NOMO-1 treated with dmso at 0.1 percent for 144 hours (cell line): ENCODE data around the gene SNX21.
"Not testable (repeated sequence)": the region's sequence is repeated elsewhere in the genome, so short reads cannot be mapped to it uniquely, and the experiment has no call there.

ENCODE experiments used
- DNase-seq: peaks from one replicate; lab custom pipeline; 2025; ENCODE audit not compliant: unreplicated experiment; lab: John Stamatoyannopoulos, UW

SNX21 gene

GRCh38 chr20:45848969-45849582, 15.5 kb downstream of the SNX21 start:
- no peak for DNase-seq

DNA sequence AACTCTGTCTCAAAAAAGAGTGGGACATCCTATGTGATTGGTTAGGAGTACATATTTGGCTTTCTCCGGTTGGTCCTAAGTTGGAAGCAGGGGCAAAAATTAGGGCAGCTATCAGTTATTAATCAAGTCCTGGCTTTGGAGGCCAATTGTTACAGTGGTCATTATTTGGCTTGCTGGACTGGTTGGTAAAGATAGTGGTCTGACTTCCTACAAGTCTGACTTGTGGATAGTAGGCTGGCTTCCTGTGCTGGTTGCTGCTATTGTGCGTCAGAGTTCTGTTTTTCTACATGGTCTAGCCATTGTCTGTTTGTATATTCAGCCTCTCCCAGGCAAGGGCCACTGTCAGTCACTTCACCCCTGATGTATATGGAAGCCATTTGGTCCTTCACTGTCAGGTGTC, 16.6 kb downstream of the SNX21 start:
- no peak for DNase-seq

- no peak for DNase-seq
These were observed 17.3 kb downstream of the SNX21 start for GRCh38 chr20:45850926-45851325.

DNA sequence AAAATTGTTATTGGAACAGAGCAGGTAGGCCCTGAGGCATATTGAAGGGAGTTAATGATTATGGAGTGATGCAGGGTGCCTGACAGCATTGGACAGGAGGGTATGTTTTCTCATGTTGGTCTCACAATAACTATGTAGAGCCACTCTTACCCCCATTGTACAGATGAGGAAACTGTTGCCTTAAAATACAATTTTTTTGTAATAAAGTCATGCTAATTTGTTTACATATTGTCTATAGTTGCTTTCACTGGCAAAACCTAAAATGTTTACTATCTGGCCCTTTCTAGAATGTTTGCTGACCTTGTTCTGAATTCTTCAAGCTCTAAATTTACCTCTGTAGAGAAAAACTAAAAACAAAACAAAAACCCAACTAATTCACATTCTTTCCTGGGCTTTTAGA, 17.9 kb downstream of the SNX21 start:
- no peak for DNase-seq

DNA sequence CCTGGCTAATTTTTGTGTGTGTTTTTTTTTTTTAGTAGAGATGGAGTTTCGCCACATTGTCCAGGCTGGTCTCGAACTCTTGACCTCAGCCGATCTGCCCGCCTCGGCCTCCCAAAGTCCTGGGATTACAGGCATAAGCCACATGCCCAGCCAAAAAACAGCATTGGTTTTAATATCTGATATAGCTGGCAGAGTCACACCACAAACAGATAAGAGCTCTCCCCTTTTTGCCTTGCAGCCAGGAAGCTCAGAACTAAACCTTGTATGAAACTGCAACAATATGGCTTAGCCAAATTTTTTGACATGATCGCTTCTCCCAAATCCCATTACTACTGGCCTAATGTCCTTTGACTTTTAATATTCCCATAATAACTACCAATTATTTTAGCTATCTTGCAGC, 18.7 kb downstream of the SNX21 start:
- no peak for DNase-seq

DNA sequence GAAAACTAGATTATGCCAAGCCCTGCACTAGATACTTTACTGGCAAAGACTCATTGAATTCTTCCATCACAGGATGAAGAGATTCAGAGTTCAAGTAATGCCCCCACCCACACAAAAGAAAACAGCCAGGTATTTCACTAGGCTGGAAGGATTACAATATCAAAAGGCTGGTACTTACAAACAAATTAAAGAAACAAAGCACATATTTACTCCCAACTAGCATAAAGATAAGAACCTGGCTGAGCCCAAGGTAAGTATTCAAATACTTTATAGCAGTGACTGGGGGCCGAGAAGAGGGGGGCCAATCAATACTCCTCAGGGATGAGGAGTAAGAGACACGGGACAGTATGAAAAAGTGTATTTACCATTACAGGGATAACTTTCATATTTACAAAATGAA, 19.9 kb downstream of the SNX21 start:
- no peak for DNase-seq

GRCh38 chr20:45857114-45857881, 23.7 kb downstream of the SNX21 start, which contains the start of the genes ACOT8 and ZSWIM3:
TSS of gene ACOT8 (minus strand) at chr20:45857392. CDS start at chr20:45857315, 77 bp downstream.
TSS of gene ZSWIM3 (plus strand) at chr20:45857614. CDS start at chr20:45857826, 212 bp downstream.
- DNase-seq, result peak; percentile 99

- DNase-seq, result peak; percentile 38
These were observed 24.2 kb downstream of the SNX21 start for GRCh38 chr20:45857882-45858216.

- no peak for DNase-seq
These were observed 26.3 kb downstream of the SNX21 start for GRCh38 chr20:45859916-45860315.

DNA sequence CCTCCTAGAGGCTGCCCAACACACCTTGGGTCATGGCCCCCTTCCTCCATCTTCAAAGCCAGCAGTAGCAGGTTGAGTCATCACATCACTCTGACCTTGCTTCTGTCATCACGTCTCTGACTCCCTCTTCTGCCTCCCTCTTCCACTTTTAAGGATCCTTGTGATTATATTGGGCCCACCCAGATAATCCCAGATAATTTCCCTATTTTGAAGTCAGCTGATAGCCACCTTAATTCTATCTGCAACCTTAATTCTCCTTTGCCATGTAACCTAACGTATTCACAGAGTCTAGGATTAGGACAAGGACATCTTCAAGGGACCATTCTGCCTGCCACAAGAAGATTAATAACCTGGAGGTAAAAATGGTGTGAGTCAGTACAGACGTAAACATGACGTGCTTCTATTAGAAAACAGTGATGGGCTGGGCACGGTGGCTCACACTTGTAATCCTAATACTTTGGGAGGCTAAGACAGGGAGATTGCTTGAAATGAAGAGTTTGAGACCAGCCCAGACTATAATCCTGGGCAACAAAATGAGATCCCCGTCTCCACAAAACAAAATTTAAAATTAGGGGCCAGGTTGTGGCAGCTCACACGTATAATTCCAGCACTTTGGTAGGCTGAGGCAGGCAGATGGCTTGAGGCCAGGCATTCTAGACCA, 27.1 kb downstream of the SNX21 start:
- DNase-seq, result no peak

- no peak for DNase-seq
These were observed 27.8 kb downstream of the SNX21 start for GRCh38 chr20:45861221-45862075.

GRCh38 chr20:45863543-45864470, 30.2 kb downstream of the SNX21 start:
- no peak for DNase-seq

DNA sequence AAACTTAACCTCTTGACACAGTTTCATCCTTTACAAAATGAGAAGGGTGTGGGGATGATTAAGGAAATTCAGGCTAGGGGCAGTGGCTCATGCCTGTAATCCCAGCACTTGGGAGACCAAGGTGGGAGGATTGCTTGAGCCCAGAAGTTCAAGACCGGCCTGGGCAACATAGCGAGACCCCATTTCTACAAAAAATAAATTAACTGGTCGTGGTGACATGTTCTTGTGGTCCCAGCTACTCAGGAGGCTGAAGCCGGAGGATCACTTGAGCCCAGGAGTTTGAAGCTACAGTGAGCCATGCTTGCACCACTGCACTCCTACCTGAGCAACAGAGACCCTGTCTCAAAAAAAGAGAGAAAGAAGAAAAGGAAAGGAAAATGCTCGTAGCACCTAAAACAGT, 32.9 kb downstream of the SNX21 start:
- no peak for DNase-seq

- no peak for DNase-seq
These were observed 33.7 kb downstream of the SNX21 start for GRCh38 chr20:45867136-45867818.

- DNase-seq, result no peak
These were observed 34.2 kb downstream of the SNX21 start for GRCh38 chr20:45867819-45868176.

DNA sequence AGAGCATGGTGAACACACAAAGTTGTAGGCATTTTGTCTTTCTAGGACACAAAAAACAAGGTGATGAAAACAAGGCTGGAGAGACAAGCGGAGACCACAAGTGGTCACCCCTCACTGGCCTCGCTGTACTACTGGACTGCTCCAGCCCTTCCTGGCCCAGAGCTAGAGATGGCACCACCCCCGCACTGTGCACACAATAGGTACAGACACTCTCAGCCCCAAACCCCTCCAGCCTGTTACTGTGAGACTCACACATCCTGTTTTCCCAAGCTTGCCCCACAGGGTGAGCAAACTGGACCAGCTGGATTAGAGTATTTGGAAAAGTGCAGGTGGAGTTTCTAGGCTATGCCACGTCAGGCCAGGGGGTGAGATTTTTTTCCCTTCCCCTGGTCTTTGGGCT, 39.0 kb downstream of the SNX21 start:
- no peak for DNase-seq

DNA sequence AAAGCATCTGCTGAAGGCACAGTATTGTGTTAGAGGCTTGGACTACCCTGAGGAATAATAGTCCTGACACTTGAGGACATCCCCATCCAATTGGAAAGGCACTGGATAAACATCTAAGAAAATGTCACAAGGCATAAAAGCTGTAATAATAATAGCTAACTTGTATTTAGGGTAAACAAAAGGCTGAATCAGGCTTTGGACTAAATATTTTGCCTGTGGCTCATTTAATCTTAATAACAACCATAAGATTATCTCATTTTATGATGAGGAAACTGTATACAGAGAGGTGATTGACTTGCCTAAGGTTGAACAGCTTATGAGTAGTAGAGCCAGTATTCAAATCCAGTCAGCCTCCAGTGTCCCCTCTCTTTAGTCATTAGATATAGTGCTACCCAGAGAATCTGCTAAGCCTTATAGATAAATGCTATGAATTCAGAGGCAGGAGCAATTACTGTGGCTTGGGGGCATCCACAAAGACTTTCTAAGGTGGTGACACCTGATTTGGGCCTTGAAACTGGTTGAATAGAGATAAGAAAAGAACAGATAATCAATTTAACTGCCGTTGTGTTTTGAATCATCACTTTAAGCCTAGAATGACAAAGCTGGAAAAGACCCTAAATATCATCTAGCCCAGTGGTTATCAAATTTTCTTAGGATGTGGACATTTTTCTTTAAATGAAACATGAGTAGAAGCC, 40.0 kb downstream of the SNX21 start:
- no peak for DNase-seq

DNA sequence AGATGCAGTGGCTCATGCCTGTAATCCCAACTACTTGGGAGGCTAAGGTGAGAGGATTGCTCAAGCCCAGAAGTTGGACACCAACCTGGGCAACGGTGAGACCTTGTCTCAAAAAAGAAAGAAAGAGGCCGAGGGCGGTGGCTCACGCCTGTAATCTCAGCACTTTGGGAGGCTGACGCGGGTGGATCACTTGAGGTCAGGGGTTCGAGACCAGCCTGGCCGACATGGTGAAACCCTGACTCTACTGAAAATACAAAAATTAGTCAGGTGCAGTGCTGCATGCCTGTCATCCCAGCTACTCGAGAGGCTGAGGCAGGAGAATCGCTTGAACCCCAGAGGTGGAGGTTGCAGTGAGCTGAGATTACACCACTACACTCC, 40.5 kb downstream of the SNX21 start:
- not testable (repeated sequence) for DNase-seq

DNA sequence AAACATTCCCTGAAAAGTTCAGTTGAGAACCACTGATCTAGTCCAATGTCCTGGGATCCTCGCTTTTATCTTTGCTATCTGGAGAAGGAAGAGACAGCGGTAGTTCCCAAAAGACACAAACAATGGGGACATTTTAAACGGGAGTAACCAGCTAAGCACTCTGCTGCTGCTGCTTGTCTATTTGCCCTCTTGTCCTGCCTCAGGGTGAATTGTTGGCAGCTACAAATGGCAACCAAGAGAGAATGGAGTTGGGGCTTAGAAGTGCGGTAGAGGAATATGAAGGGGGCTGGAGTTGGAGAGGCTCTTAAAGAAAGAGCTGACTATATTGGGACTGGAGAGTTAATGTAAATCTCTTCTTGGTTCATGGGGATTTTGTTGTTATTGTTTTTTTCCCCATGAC, 41.0 kb downstream of the SNX21 start:
- DNase-seq, result no peak
